ENCODE measurements around the gene CAPZB.

The CAPZB gene

GRCh38 chr1:19390166-19390850 is 95.0 kb downstream of the CAPZB start:
- Histone ChIP-seq H3K36me3 (peaks cover 7 to 42% (median 18%) of the 10 kb centered on the region in 11 experiments), H3K27me3 (no peaks in the 10 kb centered on the region), H3K9me3 (replicated peaks in 1 of 11) (no peaks in the 10 kb centered on the region), H3K9ac (peak overlapping the region; percentile 46 to 82 (median 71)), H3K4me1 (peaks cover 76 to 84% (median 84%) of the 10 kb centered on the region in 10 experiments), H3K4me3 (peak overlapping the region; percentile 18 to 57 (median 42); a peak in 18 of 20 replicates), H3K27ac (peak overlapping the region; percentile 48 to 78 (median 71); a peak in 21 of 22 replicates), H3K4me2 (peak overlapping the region; percentile 83 to 98 (median 94)), H4K20me1 (peaks cover 74 to 100% (median 100%) of the 10 kb centered on the region in 11 experiments)
- no peak for TF ChIP-seq Cebpa-rat (IDR thresholded peaks at IDR 0.05)

DNA sequence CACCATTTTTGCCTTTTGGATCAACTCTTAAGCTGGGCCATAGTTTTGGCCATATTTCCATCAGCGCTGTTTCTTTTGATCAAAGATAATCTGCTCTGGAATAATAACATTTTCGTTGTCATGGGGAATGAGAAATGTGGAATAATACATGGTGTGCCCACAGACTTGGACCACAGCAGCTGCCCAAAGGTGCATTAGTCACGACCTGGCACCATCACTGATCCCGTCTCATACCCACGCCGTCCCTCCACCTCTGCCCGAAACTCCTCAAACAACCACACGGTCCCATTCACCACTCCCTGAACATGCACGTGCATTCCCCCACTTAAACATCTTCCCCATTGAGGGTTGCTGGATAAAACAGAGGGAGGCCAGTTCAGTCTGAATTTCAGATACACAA is 96.4 kb downstream of the CAPZB start:
- peaks cover 17 to 44% (median 31%) of the 10 kb centered on the region in 11 experiments for H3K36me3 ChIP-seq
- no peak for TF ChIP-seq Cebpa-rat (IDR thresholded peaks at IDR 0.05)

DNA sequence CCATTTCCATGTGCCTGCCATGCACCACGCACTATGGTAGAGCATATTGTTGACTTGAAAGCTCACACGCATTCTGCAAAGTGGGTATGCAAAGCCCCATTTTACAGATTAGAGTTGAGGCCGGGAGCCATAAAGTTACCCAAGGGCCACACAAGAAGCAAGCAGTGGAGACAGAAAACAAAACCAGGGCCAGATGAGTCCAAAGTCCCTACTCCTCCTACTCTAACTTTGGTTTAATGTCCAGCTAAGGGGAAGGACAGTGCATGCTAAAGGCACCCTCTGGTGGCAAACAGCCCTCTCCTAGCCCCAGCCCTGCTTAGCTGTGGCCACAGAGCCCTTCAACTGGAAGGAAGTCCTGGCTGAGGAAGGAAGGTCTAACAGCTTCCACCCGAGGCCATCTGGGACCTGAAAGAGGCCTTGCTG is 98.3 kb downstream of the CAPZB start:
- Histone ChIP-seq H3K9me3 (replicated peaks in 1 of 11) (no peaks in the 10 kb centered on the region), H4K20me1 (peaks cover 42 to 100% (median 100%) of the 10 kb centered on the region in 11 experiments), H3K36me3 (peaks cover 27 to 63% (median 50%) of the 10 kb centered on the region in 11 experiments), H3K4me3 (no peak overlapping the region), H3K4me1 (peaks cover 53 to 81% (median 69%) of the 10 kb centered on the region in 10 experiments), H3K4me2 (peak overlapping the region in 7 of 11 experiments; percentile 16 to 96 (median 43); a peak in 12 of 22 replicates), H3K27ac (no peak overlapping the region), H3K9ac (no peak overlapping the region), H3K27me3 (no peaks in the 10 kb centered on the region)
- no peak for TF ChIP-seq Cebpa-rat (IDR thresholded peaks at IDR 0.05)

More for the DNA sequence above, 96.4 kb downstream of the CAPZB start:
- Histone ChIP-seq H3K4me2 (peak overlapping the region in 9 of 11 experiments; percentile 4 to 96 (median 84); a peak in 14 of 22 replicates), H3K9ac (no peak overlapping the region), H3K27ac (no peak overlapping the region), H4K20me1 (peaks cover 61 to 100% (median 100%) of the 10 kb centered on the region in 11 experiments), H3K4me3 (no peak overlapping the region), H3K27me3 (no peaks in the 10 kb centered on the region), H3K9me3 (replicated peaks in 1 of 11) (no peaks in the 10 kb centered on the region), H3K4me1 (peaks cover 64 to 84% (median 79%) of the 10 kb centered on the region in 10 experiments)

GRCh38 chr1:19385869-19386591 is 99.3 kb downstream of the CAPZB start:
- Histone ChIP-seq H3K27ac (no peak overlapping the region), H3K27me3 (no peaks in the 10 kb centered on the region), H3K4me2 (no peak overlapping the region), H4K20me1 (peaks cover 37 to 100% (median 98%) of the 10 kb centered on the region in 11 experiments), H3K36me3 (peaks cover 35 to 73% (median 60%) of the 10 kb centered on the region in 11 experiments), H3K9ac (no peak overlapping the region), H3K4me1 (peaks cover 46 to 78% (median 61%) of the 10 kb centered on the region in 10 experiments), H3K9me3 (replicated peaks in 1 of 11) (no peaks in the 10 kb centered on the region), H3K4me3 (no peak overlapping the region)
- TF ChIP-seq Cebpa-rat (IDR thresholded peaks at IDR 0.05): no peak

GRCh38 chr1:19385221-19385620 is 100.1 kb downstream of the CAPZB start:
- peaks cover 40 to 81% (median 66%) of the 10 kb centered on the region in 11 experiments for H3K36me3 ChIP-seq
- no peaks in the 10 kb centered on the region for H3K27me3 ChIP-seq
- peaks cover 31 to 100% (median 93%) of the 10 kb centered on the region in 11 experiments for H4K20me1 ChIP-seq
- no peak overlapping the region for H3K9ac ChIP-seq
- H3K4me1 ChIP-seq: peaks cover 38 to 70% (median 53%) of the 10 kb centered on the region in 10 experiments
- H3K27ac ChIP-seq: no peak overlapping the region
- no peak overlapping the region for H3K4me2 ChIP-seq
- no peak for TF ChIP-seq Cebpa-rat (IDR thresholded peaks at IDR 0.05)
- H3K9me3 ChIP-seq (replicated peaks in 1 of 11): no peaks in the 10 kb centered on the region
- H3K4me3 ChIP-seq: no peak overlapping the region

DNA sequence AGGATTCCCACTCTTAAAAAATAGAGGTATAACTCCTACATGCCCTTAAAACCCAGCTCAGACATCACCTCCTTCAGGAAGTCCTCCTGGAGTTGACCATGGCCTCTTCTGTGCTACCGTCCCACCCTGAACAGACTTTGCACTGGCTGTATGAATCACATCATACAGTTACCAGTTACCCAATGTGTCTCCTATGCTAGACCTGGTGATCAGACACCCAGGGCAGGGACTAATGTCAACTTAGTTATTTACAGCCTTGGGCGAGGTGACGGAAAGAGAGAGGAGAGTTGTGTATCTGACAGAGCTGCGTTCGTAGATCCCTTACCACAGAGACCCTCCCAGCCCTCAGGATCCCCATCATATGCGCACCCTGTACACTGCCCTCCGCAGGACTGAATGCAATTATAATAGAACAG is 100.6 kb downstream of the CAPZB start:
- peaks cover 26 to 100% (median 93%) of the 10 kb centered on the region in 11 experiments for H4K20me1 ChIP-seq

DNA sequence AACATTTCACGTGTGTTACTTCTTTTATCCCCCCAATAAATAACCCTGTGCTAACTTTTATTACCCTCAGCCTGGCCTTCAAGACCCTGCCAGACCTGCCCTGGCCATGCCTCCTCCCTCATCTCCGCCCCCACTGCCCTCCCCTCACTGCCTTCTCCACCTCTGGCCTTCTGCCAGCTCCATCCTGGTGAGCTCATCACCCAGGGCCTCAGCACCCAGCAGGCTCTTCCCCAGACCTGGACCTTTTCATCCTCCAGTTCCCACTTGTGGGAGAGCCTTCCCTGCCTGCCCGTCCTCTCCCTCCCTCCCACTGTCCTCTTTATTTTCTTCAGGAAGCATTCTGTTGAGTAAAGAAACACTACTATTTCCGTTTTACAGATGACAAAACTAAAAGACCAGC is 101.2 kb downstream of the CAPZB start:
- H3K4me1 ChIP-seq: peaks cover 27 to 59% (median 42%) of the 10 kb centered on the region in 10 experiments
- peaks cover 51 to 92% (median 77%) of the 10 kb centered on the region in 11 experiments for H3K36me3 ChIP-seq
- no peaks in the 10 kb centered on the region for H3K27me3 ChIP-seq
- peaks cover 24 to 100% (median 87%) of the 10 kb centered on the region in 11 experiments for H4K20me1 ChIP-seq
- no peak for TF ChIP-seq Cebpa-rat (IDR thresholded peaks at IDR 0.05)
- no peak overlapping the region for H3K27ac ChIP-seq
- H3K9ac ChIP-seq: no peak overlapping the region
- peak overlapping the region in 3 of 11 experiments; percentile 9 to 22 (median 14); a peak in 1 of 22 replicates for H3K4me2 ChIP-seq
- H3K9me3 ChIP-seq (replicated peaks in 1 of 11): no peaks in the 10 kb centered on the region
- no peak overlapping the region for H3K4me3 ChIP-seq

More for the DNA sequence above, 100.6 kb downstream of the CAPZB start:
- H3K27me3 ChIP-seq: no peaks in the 10 kb centered on the region
- H3K4me1 ChIP-seq: peaks cover 34 to 66% (median 48%) of the 10 kb centered on the region in 10 experiments
- TF ChIP-seq Cebpa-rat (IDR thresholded peaks at IDR 0.05): no peak
- peaks cover 44 to 86% (median 70%) of the 10 kb centered on the region in 11 experiments for H3K36me3 ChIP-seq
- no peak overlapping the region for H3K4me3 ChIP-seq
- H3K27ac ChIP-seq: no peak overlapping the region
- H3K9ac ChIP-seq: no peak overlapping the region
- peak overlapping the region in 4 of 11 experiments; percentile 7 to 22 (median 12); a peak in 3 of 22 replicates for H3K4me2 ChIP-seq
- H3K9me3 ChIP-seq (replicated peaks in 1 of 11): no peaks in the 10 kb centered on the region

DNA sequence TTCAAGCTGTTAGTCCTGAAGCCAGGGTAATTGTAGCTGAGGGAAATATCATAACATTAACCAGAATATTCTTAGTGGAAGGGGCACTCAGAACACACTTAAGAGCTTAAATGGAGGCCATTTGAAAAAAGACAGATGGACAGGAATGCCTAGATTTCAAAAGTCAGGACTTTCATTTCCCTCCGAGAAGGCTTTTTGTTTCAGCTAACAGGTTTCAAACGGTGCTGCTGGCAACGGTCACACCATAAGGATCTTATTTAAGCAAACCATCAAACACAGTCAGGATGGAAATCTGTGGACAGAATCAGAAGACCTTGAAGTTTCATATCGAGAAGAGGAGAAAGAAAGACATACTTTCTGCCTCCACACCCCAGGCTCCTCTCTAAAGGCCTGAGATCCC is 103.1 kb downstream of the CAPZB start:
- peak overlapping the region in 8 of 11 experiments; percentile 12 to 67 (median 38); a peak in 13 of 22 replicates for H3K4me2 ChIP-seq
- H4K20me1 ChIP-seq: peaks cover 13 to 100% (median 72%) of the 10 kb centered on the region in 11 experiments
- peaks cover 0 to 14% (median 6%) of the 10 kb centered on the region in 11 experiments; a peak in 13 of 22 replicates for H3K9me3 ChIP-seq (replicated peaks in 1 of 11)
- H3K9ac ChIP-seq: peak overlapping the region in 4 of 11 experiments; percentile 2 to 35 (median 34); a peak in 5 of 22 replicates
- no peak overlapping the region for H3K27ac ChIP-seq
- peaks cover 12 to 40% (median 25%) of the 10 kb centered on the region in 10 experiments; a peak in 17 of 20 replicates for H3K4me1 ChIP-seq
- peaks cover 70 to 100% (median 92%) of the 10 kb centered on the region in 11 experiments for H3K36me3 ChIP-seq
- no peak for TF ChIP-seq Cebpa-rat (IDR thresholded peaks at IDR 0.05)
- H3K27me3 ChIP-seq: no peaks in the 10 kb centered on the region
- H3K4me3 ChIP-seq: no peak overlapping the region
